SJSA1 (cell line): Measurements from ENCODE around the gene PRDM16. TPM values are rescaled to one million over a fixed set of nuclear protein-coding genes. Genes with fewer than 3 reads are reported as not detected.
A peak's percentile ranks its signal among the peaks of the same experiment; 100 is the strongest.

Source experiments
- DNase-seq, 2 experiments: peaks; one replicate each; pipeline ENCODE4 v3.0.0-alpha.2; 2015 to 2020; ENCODE audit warnings: low spot score in 2 of 2, low read depth in 1 of 2
- H3K27ac ChIP-seq: fragments of 250-450 bp; sonication (Bioruptor Pico); 2 replicates; pipeline ENCODE4 v1.5.1; 2020; ENCODE audit warnings: mild to moderate bottlenecking, moderate library complexity
- H3K27me3 ChIP-seq: fragments of 250-450 bp; sonication (Bioruptor Pico); replicated peaks from 2 replicates; pipeline ENCODE4 v1.5.1; 2020; ENCODE audit warnings: mild to moderate bottlenecking, moderate library complexity
- H3K36me3 ChIP-seq: fragments of 250-450 bp; sonication (Bioruptor Pico); 2 replicates; pipeline ENCODE4 v1.5.1; 2020; ENCODE audit warnings: mild to moderate bottlenecking
- H3K4me1 ChIP-seq: fragments of 250-450 bp; sonication (Bioruptor Pico); replicated peaks from 2 replicates; pipeline ENCODE4 v1.6.1; 2021; ENCODE audit warnings: mild to moderate bottlenecking
- H3K4me3 ChIP-seq: fragments of 250-450 bp; sonication (Bioruptor Pico); 2 replicates; pipeline ENCODE4 v1.5.1; 2020; ENCODE audit warnings: mild to moderate bottlenecking
- H3K9me3 ChIP-seq: fragments of 250-450 bp; sonication (Bioruptor Pico); replicated peaks from 2 replicates; pipeline ENCODE4 v1.5.1; 2020; ENCODE audit warnings: mild to moderate bottlenecking
- total RNA-seq: library from RNA; depleted of rRNA; stranded (reverse); fragments of >200 nt; shearing (Covaris generic); gene quantifications from 2 replicates; pipeline ENCODE4 v1.2.3, GENCODE V29; 2014

PRDM16 gene
- total RNA-seq, 1 experiment from 2014 or later: 0.05 TPM

- Histone ChIP-seq H3K9me3 (no peaks in the 10 kb centered on the region), H3K36me3 (no peaks in the 10 kb centered on the region), H3K4me1 (peaks cover 9% of the 10 kb centered on the region), H3K27ac (no peak overlapping the region), H3K27me3 (peaks cover 20% of the 10 kb centered on the region), H3K4me3 (no peak overlapping the region)
- no peak for DNase-seq
Observed at GRCh38 chr1:3064901-3065300, 4.1 kb upstream of the PRDM16 start.

GRCh38 chr1:3065396-3065795 lies 3.6 kb upstream of the PRDM16 start:
- Histone ChIP-seq H3K4me3 (no peak overlapping the region), H3K4me1 (peaks cover 11% of the 10 kb centered on the region), H3K27ac (no peak overlapping the region), H3K27me3 (peaks cover 21% of the 10 kb centered on the region), H3K9me3 (no peaks in the 10 kb centered on the region), H3K36me3 (no peaks in the 10 kb centered on the region)
- DNase-seq: no peak

GRCh38 chr1:3065797-3066196 lies 3.2 kb upstream of the PRDM16 start:
- peaks cover 25% of the 10 kb centered on the region for H3K27me3 ChIP-seq

GRCh38 chr1:3066250-3066711 lies 2.7 kb upstream of the PRDM16 start:
- peaks cover 4% of the 10 kb centered on the region; the same call in 1 of the 2 replicates for H3K9me3 ChIP-seq
- H3K36me3 ChIP-seq: no peaks in the 10 kb centered on the region
- peaks cover 28% of the 10 kb centered on the region for H3K27me3 ChIP-seq
- DNase-seq: no peak
- peaks cover 11% of the 10 kb centered on the region for H3K4me1 ChIP-seq
- no peak overlapping the region for H3K4me3 ChIP-seq
- no peak overlapping the region for H3K27ac ChIP-seq

More at GRCh38 chr1:3065797-3066196, 3.2 kb upstream of the PRDM16 start:
- H3K4me3 ChIP-seq: no peak overlapping the region
- no peaks in the 10 kb centered on the region for H3K36me3 ChIP-seq
- H3K9me3 ChIP-seq: peaks cover 3% of the 10 kb centered on the region; the same call in 1 of the 2 replicates
- H3K4me1 ChIP-seq: peaks cover 11% of the 10 kb centered on the region
- H3K27ac ChIP-seq: no peak overlapping the region
- no peak for DNase-seq

- Histone ChIP-seq H3K36me3 (no peaks in the 10 kb centered on the region), H3K9me3 (peaks cover 4% of the 10 kb centered on the region; the same call in 1 of the 2 replicates), H3K27me3 (peaks cover 28% of the 10 kb centered on the region), H3K27ac (no peak overlapping the region), H3K4me1 (peaks cover 11% of the 10 kb centered on the region), H3K4me3 (no peak overlapping the region)
- no peak for DNase-seq
Observed at GRCh38 chr1:3066826-3067225, 2.2 kb upstream of the PRDM16 start.

GRCh38 chr1:3067301-3067670 lies 1.7 kb upstream of the PRDM16 start:
- no peak overlapping the region for H3K27ac ChIP-seq
- H3K36me3 ChIP-seq: no peaks in the 10 kb centered on the region
- DNase-seq: no peak
- peaks cover 28% of the 10 kb centered on the region for H3K27me3 ChIP-seq
- H3K9me3 ChIP-seq: peaks cover 4% of the 10 kb centered on the region; the same call in 1 of the 2 replicates
- peaks cover 11% of the 10 kb centered on the region for H3K4me1 ChIP-seq
- H3K4me3 ChIP-seq: no peak overlapping the region

- Histone ChIP-seq H3K9me3 (peaks cover 4% of the 10 kb centered on the region; the same call in 1 of the 2 replicates), H3K4me1 (peaks cover 11% of the 10 kb centered on the region), H3K27me3 (peaks cover 28% of the 10 kb centered on the region), H3K36me3 (no peaks in the 10 kb centered on the region), H3K27ac (no peak overlapping the region), H3K4me3 (no peak overlapping the region)
- DNase-seq: no peak
Observed at GRCh38 chr1:3067671-3068563, 1.1 kb upstream of the PRDM16 start.

- Histone ChIP-seq H3K27ac (no peak overlapping the region), H3K27me3 (peaks cover 28% of the 10 kb centered on the region)
Observed at GRCh38 chr1:3069491-3070308, 697 bp downstream of the PRDM16 start.

GRCh38 chr1:3070309-3070643 lies 1.3 kb downstream of the PRDM16 start:
- H3K27me3 ChIP-seq: peaks cover 28% of the 10 kb centered on the region
- H3K4me1 ChIP-seq: peaks cover 11% of the 10 kb centered on the region
- DNase-seq: no peak
- H3K27ac ChIP-seq: no peak overlapping the region
- peaks cover 4% of the 10 kb centered on the region; the same call in 1 of the 2 replicates for H3K9me3 ChIP-seq
- peak overlapping the region; percentile 72 for H3K4me3 ChIP-seq
- no peaks in the 10 kb centered on the region for H3K36me3 ChIP-seq

More at GRCh38 chr1:3069491-3070308, 697 bp downstream of the PRDM16 start:
- DNase-seq: peak in 1 of 2 experiments; percentile 43
- H3K4me1 ChIP-seq: peaks cover 11% of the 10 kb centered on the region
- no peaks in the 10 kb centered on the region for H3K36me3 ChIP-seq
- peak overlapping the region; percentile 72 for H3K4me3 ChIP-seq
- H3K9me3 ChIP-seq: peaks cover 4% of the 10 kb centered on the region; the same call in 1 of the 2 replicates

GRCh38 chr1:3070644-3071564 lies 1.9 kb downstream of the PRDM16 start:
- no peaks in the 10 kb centered on the region for H3K36me3 ChIP-seq
- H3K27me3 ChIP-seq: peaks cover 28% of the 10 kb centered on the region
- H3K27ac ChIP-seq: no peak overlapping the region
- H3K4me3 ChIP-seq: 0 out of 2 replicates have a peak overlapping the region, but pooled peaks have one; percentile 9
- peaks cover 11% of the 10 kb centered on the region for H3K4me1 ChIP-seq
- no peak for DNase-seq
- peaks cover 4% of the 10 kb centered on the region; the same call in 1 of the 2 replicates for H3K9me3 ChIP-seq

- H3K4me1 ChIP-seq: peaks cover 11% of the 10 kb centered on the region
- DNase-seq: no peak
- no peak overlapping the region for H3K4me3 ChIP-seq
- H3K27ac ChIP-seq: no peak overlapping the region
- peaks cover 28% of the 10 kb centered on the region for H3K27me3 ChIP-seq
- no peaks in the 10 kb centered on the region for H3K36me3 ChIP-seq
- H3K9me3 ChIP-seq: peaks cover 4% of the 10 kb centered on the region; the same call in 1 of the 2 replicates
Observed at GRCh38 chr1:3071565-3072390, 2.8 kb downstream of the PRDM16 start.
